ENCODE results near the gene B3GNT3. TPM values are rescaled to one million over a fixed set of nuclear protein-coding genes. Genes with fewer than 3 reads are reported as not detected.

The B3GNT3 gene
- total and polyA plus RNA-seq, 2 experiments from 2014 or later, result not detected

- H3K27me3 ChIP-seq, result no peaks in the 10 kb centered on the region
- no peak overlapping the region for H3K4me3 ChIP-seq
- no peak overlapping the region for H3K27ac ChIP-seq
- no peaks in the 10 kb centered on the region for H3K9me3 ChIP-seq (ENCODE audit: low read depth)
- DNase-seq (ENCODE audit: low read depth in 1 of 2, low spot score in 1 of 2), result no peak
- no peaks in the 10 kb centered on the region for H3K36me3 ChIP-seq
- TF ChIP-seq, protein P1, sequence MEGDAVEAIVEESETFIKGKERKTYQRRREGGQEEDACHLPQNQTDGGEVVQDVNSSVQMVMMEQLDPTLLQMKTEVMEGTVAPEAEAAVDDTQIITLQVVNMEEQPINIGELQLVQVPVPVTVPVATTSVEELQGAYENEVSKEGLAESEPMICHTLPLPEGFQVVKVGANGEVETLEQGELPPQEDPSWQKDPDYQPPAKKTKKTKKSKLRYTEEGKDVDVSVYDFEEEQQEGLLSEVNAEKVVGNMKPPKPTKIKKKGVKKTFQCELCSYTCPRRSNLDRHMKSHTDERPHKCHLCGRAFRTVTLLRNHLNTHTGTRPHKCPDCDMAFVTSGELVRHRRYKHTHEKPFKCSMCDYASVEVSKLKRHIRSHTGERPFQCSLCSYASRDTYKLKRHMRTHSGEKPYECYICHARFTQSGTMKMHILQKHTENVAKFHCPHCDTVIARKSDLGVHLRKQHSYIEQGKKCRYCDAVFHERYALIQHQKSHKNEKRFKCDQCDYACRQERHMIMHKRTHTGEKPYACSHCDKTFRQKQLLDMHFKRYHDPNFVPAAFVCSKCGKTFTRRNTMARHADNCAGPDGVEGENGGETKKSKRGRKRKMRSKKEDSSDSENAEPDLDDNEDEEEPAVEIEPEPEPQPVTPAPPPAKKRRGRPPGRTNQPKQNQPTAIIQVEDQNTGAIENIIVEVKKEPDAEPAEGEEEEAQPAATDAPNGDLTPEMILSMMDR (IDR thresholded peaks at IDR 0.05; ENCODE audit: low read depth, low read length), result no peak
- H3K4me1 ChIP-seq (ENCODE audit: low read depth), result no peaks in the 10 kb centered on the region
Observed at GRCh38 chr19:17803264-17803896, 8.4 kb downstream of the B3GNT3 start.

- no peak for DNase-seq (ENCODE audit: low read depth in 1 of 2, low spot score in 1 of 2)
- TF ChIP-seq, protein P1 (IDR thresholded peaks at IDR 0.05; ENCODE audit: low read depth, low read length), result no peak
- H3K4me3 ChIP-seq, result no peak overlapping the region
- no peaks in the 10 kb centered on the region for H3K9me3 ChIP-seq (ENCODE audit: low read depth)
- H3K27ac ChIP-seq, result no peak overlapping the region
- no peaks in the 10 kb centered on the region for H3K27me3 ChIP-seq
- no peaks in the 10 kb centered on the region for H3K4me1 ChIP-seq (ENCODE audit: low read depth)
- no peaks in the 10 kb centered on the region for H3K36me3 ChIP-seq
Observed at GRCh38 chr19:17805427-17805826, 10.5 kb downstream of the B3GNT3 start.

DNA sequence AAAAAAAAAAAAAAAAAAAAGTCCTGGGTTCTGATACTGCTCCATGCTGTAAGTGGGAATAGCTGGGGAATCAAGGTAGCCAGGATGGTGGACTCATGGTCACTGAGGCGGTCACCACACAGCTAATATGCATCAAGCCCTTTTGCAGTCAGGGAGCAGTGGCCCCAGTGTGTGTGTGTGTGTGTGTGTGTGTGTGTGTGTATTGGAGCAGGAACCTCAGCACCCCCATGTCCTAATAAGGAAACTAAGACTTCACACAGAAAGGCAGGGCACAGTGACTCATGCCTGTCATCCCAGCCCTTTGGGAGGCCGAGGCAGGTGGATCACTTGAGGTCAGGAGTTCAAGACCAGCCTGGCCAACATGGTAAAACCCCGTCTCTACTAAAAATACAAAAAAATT lies 12.0 kb downstream of the B3GNT3 start:
- Histone ChIP-seq H3K36me3 (no peaks in the 10 kb centered on the region), H3K27ac (no peak overlapping the region), H3K9me3 (ENCODE audit: low read depth) (no peaks in the 10 kb centered on the region), H3K27me3 (no peaks in the 10 kb centered on the region), H3K4me1 (ENCODE audit: low read depth) (no peaks in the 10 kb centered on the region), H3K4me3 (no peak overlapping the region)
- TF ChIP-seq, protein P1 (IDR thresholded peaks at IDR 0.05; ENCODE audit: low read depth, low read length), result no peak
- DNase-seq (ENCODE audit: low read depth in 1 of 2, low spot score in 1 of 2), result no peak

- Histone ChIP-seq H3K36me3 (no peaks in the 10 kb centered on the region), H3K4me1 (ENCODE audit: low read depth) (no peaks in the 10 kb centered on the region), H3K27me3 (no peaks in the 10 kb centered on the region), H3K27ac (no peak overlapping the region), H3K4me3 (no peak overlapping the region), H3K9me3 (ENCODE audit: low read depth) (no peaks in the 10 kb centered on the region)
- DNase-seq (ENCODE audit: low read depth in 1 of 2, low spot score in 1 of 2), result no peak
- TF ChIP-seq, protein P1 (IDR thresholded peaks at IDR 0.05; ENCODE audit: low read depth, low read length), result no peak
Observed at GRCh38 chr19:17807731-17808316, 12.9 kb downstream of the B3GNT3 start.

GRCh38 chr19:17811103-17811502 lies 16.2 kb downstream of the B3GNT3 start:
- Histone ChIP-seq H3K4me1 (ENCODE audit: low read depth) (no peaks in the 10 kb centered on the region), H3K4me3 (no peak overlapping the region), H3K9me3 (ENCODE audit: low read depth) (no peaks in the 10 kb centered on the region), H3K27me3 (no peaks in the 10 kb centered on the region), H3K36me3 (no peaks in the 10 kb centered on the region), H3K27ac (no peak overlapping the region)
- DNase-seq (ENCODE audit: low read depth in 1 of 2, low spot score in 1 of 2), result no peak
- TF ChIP-seq, protein P1 (IDR thresholded peaks at IDR 0.05; ENCODE audit: low read depth, low read length), result no peak
